Kidney epithelial cell (primary cell): ENCODE results near the gene TBCD. TPM values are rescaled to one million over a fixed set of nuclear protein-coding genes. Genes with fewer than 3 reads are reported as not detected.

Experiments used
- DNase-seq: peaks from one replicate; pipeline ENCODE4 v3.0.0-alpha.2; 2010; ENCODE audit warnings: low read depth
- H3K27me3 ChIP-seq: 2 replicates; pipeline ENCODE4 v1.6.0; 2011; ENCODE audit warnings: low read length; ENCODE audit not compliant: control insufficient read depth, insufficient read depth
- H3K36me3 ChIP-seq: 2 replicates; pipeline ENCODE4 v1.5.1; 2011; ENCODE audit warnings: low read length; ENCODE audit not compliant: control insufficient read depth, insufficient read depth
- H3K4me3 ChIP-seq: 2 replicates; pipeline ENCODE4 v1.5.1; 2011; ENCODE audit warnings: low read depth, mild to moderate bottlenecking, control low read depth, low read length
- total RNA-seq: library from RNA; depleted of rRNA; stranded (reverse); fragments of >200 nt; gene quantifications from 2 replicates; pipeline ENCODE4 v1.2.3, GENCODE V29; 2015
- TF ChIP-seq, protein P1 (sequence below): IDR thresholded peaks from 2 replicates; pipeline ENCODE4 v1.5.1; 2011; ENCODE audit warnings: mild to moderate bottlenecking, moderate library complexity, low read length, control low read depth, inconsistent platforms; ENCODE audit not compliant: insufficient read depth, poor library complexity, severe bottlenecking

Gene TBCD
- total RNA-seq, 1 donor from 2014 or later = 69.6 TPM

- no peaks in the 10 kb centered on the region for H3K27me3 ChIP-seq
- H3K4me3 ChIP-seq = no peak overlapping the region
- H3K36me3 ChIP-seq = no peaks in the 10 kb centered on the region
- no peak for DNase-seq
- TF ChIP-seq, protein P1, sequence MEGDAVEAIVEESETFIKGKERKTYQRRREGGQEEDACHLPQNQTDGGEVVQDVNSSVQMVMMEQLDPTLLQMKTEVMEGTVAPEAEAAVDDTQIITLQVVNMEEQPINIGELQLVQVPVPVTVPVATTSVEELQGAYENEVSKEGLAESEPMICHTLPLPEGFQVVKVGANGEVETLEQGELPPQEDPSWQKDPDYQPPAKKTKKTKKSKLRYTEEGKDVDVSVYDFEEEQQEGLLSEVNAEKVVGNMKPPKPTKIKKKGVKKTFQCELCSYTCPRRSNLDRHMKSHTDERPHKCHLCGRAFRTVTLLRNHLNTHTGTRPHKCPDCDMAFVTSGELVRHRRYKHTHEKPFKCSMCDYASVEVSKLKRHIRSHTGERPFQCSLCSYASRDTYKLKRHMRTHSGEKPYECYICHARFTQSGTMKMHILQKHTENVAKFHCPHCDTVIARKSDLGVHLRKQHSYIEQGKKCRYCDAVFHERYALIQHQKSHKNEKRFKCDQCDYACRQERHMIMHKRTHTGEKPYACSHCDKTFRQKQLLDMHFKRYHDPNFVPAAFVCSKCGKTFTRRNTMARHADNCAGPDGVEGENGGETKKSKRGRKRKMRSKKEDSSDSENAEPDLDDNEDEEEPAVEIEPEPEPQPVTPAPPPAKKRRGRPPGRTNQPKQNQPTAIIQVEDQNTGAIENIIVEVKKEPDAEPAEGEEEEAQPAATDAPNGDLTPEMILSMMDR = no peak
Measured at GRCh38 chr17:82787081-82787848, 35.4 kb downstream of the TBCD start.

DNA sequence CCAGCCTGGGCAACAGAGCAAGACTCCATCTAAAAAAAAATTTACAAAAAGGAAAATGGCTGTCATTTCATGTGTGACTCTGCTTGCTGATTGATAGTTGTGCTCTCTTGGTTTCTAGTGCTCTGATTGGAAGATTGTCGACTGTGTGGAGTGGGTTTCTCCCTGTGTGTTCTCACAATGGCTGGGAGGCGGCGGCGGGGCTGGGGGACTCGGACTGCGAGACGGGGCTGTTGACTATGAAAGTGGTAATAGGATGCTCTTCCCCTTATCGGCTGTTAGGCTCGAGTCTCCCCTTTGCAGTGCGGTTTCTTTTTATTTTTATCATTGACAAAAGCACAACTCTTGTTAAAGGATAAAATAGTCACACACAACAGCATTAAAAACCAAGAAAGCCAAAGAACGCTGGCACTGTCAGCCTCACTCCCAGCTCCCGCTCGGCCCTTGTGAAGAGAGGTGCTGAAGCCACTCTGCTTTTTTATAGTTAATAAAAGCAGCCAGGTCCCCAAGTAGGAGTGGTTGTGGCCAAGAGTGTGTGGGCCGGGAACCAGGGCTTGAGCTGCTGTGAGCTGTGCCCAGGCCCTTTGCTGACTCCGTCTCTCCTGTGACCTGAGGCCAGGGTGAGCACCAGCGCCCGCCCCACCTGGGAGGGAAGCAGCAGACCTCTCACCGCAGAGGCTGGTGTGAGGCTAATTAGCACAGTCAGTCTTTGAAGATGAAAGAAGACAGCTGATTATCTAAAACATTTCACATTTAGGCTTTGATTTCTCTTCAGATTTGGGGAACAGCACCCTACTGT is 36.5 kb downstream of the TBCD start:
- Histone ChIP-seq H3K36me3 (no peaks in the 10 kb centered on the region), H3K4me3 (no peak overlapping the region), H3K27me3 (no peaks in the 10 kb centered on the region)
- no peak for DNase-seq
- TF ChIP-seq, protein P1 = no peak

GRCh38 chr17:82789051-82789592 is 37.3 kb downstream of the TBCD start:
- H3K36me3 ChIP-seq = no peaks in the 10 kb centered on the region
- H3K27me3 ChIP-seq = no peaks in the 10 kb centered on the region
- TF ChIP-seq, protein P1 = no peak
- H3K4me3 ChIP-seq = no peak overlapping the region
- DNase-seq = no peak

DNA sequence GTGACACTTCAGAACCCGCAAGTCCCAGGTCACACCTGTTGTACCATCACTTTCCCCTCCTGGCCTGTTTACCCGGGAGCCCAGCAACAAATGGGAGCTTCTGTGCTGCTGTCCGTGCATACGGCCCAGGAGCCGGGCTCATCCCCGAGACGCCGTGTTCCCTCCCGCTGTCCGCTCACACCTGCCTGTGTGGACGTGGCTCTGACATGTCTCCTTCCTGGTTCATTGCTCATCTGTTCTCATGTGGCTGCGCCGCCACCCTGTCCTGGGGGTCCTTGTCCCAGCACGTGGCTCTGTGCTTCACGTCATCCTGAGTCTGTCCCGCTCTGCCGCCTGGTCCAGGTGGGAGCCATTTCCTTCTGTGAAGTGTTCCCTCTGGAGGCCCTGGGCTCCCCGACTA is 37.9 kb downstream of the TBCD start:
- H3K27me3 ChIP-seq = no peaks in the 10 kb centered on the region
- no peak overlapping the region for H3K4me3 ChIP-seq
- TF ChIP-seq, protein P1 = no peak
- no peak for DNase-seq
- H3K36me3 ChIP-seq = no peaks in the 10 kb centered on the region

- no peaks in the 10 kb centered on the region for H3K27me3 ChIP-seq
- H3K4me3 ChIP-seq = no peak overlapping the region
- no peak for DNase-seq
- H3K36me3 ChIP-seq = no peaks in the 10 kb centered on the region
- TF ChIP-seq, protein P1 = no peak
Measured at GRCh38 chr17:82790391-82790790, 38.5 kb downstream of the TBCD start.
